Mesodermal cell (in vitro differentiated cells): Measurements from ENCODE around the gene PSMD8.
"Not testable (repeated sequence)": the region's sequence is repeated elsewhere in the genome, so short reads cannot be mapped to it uniquely, and the experiment has no call there.

Experiments used
- H3K27ac ChIP-seq: 2 replicates; pipeline ENCODE4 v1.7.0; 2013; ENCODE audit warnings: mild to moderate bottlenecking, low read depth, low read length, moderate library complexity; ENCODE audit not compliant: severe bottlenecking
- H3K36me3 ChIP-seq: 2 replicates; pipeline ENCODE4 v1.7.1; 2013; ENCODE audit warnings: mild to moderate bottlenecking, low read length, moderate library complexity; ENCODE audit not compliant: control insufficient read depth, insufficient read depth
- H3K4me1 ChIP-seq: one replicate; pipeline ENCODE4 v1.7.1; 2013; ENCODE audit warnings: mild to moderate bottlenecking, low read length; ENCODE audit not compliant: insufficient read depth, control insufficient read depth, poor library complexity, severe bottlenecking
- H3K4me3 ChIP-seq: 2 replicates; pipeline ENCODE4 v1.7.0; 2013; ENCODE audit warnings: low read length, control low read depth, mild to moderate bottlenecking; ENCODE audit not compliant: insufficient read depth, poor library complexity, severe bottlenecking; ENCODE audit errors: extremely low read depth
- H3K9me3 ChIP-seq: 2 replicates; pipeline ENCODE4 v1.7.1; 2013; ENCODE audit warnings: mild to moderate bottlenecking, low read length, moderate library complexity; ENCODE audit not compliant: control insufficient read depth
- WGBS, 2 experiments: methylation state at CpG; one replicate each; pipeline ENCODE4 v1.1.5; 2013; ENCODE audit warnings: missing lambda C conversion rate in 2 of 2; ENCODE audit not compliant: insufficient coverage in 2 of 2; 5-methylcytosine and 5-hydroxymethylcytosine counted together

Gene PSMD8

DNA sequence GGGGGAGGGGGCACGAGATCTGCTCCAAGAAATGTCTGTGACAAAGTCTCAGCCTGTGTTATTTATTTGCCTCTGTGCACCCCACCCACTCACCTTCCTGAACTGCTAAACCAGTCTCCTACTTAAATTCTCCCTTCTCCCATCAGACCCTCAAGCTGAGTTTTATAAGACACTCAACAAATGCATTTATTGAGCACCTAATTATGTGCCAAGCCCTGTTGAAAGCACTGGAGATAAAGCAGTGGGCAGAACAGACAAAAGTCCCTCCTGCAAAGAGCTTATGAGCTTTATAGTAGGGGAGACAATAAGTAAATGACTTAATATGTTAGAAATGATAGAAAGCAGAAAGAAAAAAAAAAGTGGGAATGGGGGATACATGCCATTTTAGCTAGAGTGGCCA is 25.2 kb downstream of the PSMD8 start:
- H3K27ac ChIP-seq: no peak overlapping the region
- WGBS, 2 experiments: 80 to 83% methylated on average over 1 of the region's 1 CpG

DNA sequence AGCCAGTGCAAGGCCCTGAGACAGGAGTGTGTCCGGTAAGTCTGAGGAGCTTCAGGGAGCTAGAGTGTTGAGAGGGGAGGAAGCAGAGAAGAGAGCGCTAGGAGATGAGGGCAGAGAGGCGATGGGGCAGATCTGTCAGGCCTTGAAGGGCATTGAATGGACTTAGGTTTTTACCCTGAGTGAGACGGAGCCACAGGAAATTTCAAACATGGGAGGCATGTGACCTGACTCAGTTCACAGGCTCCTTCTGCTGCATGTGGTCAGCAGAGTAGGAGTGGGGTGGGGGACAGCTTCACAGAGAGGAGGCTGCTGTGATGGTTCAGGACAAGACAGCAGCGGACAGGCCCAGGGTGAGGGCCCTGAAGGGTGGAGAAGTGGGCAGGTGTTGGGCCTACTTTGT is 26.0 kb downstream of the PSMD8 start:
- H3K9me3 ChIP-seq: no peaks in the 10 kb centered on the region
- H3K27ac ChIP-seq: peak overlapping the region; percentile 81
- no peak overlapping the region for H3K4me3 ChIP-seq
- WGBS, 2 experiments: 66 to 76% methylated on average over 4 to 5 of the region's 5 CpGs
- peaks cover 13% of the 10 kb centered on the region for H3K36me3 ChIP-seq
- peaks cover 19% of the 10 kb centered on the region for H3K4me1 ChIP-seq

More for the DNA sequence above, 25.2 kb downstream of the PSMD8 start:
- peaks cover 21% of the 10 kb centered on the region for H3K36me3 ChIP-seq
- H3K4me3 ChIP-seq: no peak overlapping the region
- H3K9me3 ChIP-seq: no peaks in the 10 kb centered on the region
- H3K4me1 ChIP-seq: peaks cover 19% of the 10 kb centered on the region

DNA sequence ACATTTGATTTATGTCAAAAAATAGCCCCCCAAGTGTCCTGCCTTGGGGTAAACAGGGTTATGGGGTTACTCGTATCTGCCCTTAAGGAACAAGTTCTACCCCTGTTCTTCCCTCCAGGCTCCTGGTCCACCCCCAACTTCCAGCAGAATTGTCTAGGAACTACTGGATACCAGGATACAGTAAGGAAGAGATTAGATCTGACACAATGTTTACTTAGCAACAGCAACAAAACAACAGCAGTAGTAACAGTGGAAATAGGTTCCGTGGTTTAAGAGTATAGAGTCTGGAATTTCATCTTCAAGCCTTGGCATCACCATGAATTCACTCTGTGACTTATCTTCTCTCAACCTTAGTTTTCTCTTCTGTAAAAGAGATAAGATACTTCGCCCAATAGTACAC is 26.8 kb downstream of the PSMD8 start:
- Histone ChIP-seq H3K4me1 (peaks cover 19% of the 10 kb centered on the region), H3K27ac (peak overlapping the region; percentile 86)

DNA sequence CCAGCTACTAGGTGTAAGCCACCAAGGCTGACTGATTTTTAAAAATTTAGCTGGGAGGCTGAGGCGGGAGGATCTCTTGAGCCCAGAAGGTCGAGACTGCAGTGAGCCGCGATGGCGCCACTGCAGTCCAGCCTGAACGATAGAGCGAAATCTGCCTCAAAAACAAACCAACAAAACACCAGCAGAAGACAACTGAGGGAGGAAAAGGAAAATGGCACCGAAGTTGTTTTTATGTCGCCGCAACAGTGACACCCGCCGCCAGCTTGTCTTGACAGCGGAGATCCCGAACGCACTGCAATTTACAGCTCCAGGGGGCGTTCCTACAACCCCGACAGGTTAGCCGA is 28.2 kb downstream of the PSMD8 start:
- peaks cover 19% of the 10 kb centered on the region for H3K4me1 ChIP-seq
- no peak overlapping the region for H3K27ac ChIP-seq
- 8 to 12% methylated on average over 10 to 13 of the region's 18 CpGs for WGBS, 2 experiments
- no peaks in the 10 kb centered on the region for H3K9me3 ChIP-seq
- peak overlapping the region; percentile 62 for H3K4me3 ChIP-seq
- peaks cover 3% of the 10 kb centered on the region for H3K36me3 ChIP-seq

More for the DNA sequence above, 26.8 kb downstream of the PSMD8 start:
- Histone ChIP-seq H3K36me3 (peaks cover 13% of the 10 kb centered on the region), H3K4me3 (no peak overlapping the region), H3K9me3 (no peaks in the 10 kb centered on the region)
- no CpG with 5 or more reads among the region's 3 CpGs for WGBS, 2 experiments

DNA sequence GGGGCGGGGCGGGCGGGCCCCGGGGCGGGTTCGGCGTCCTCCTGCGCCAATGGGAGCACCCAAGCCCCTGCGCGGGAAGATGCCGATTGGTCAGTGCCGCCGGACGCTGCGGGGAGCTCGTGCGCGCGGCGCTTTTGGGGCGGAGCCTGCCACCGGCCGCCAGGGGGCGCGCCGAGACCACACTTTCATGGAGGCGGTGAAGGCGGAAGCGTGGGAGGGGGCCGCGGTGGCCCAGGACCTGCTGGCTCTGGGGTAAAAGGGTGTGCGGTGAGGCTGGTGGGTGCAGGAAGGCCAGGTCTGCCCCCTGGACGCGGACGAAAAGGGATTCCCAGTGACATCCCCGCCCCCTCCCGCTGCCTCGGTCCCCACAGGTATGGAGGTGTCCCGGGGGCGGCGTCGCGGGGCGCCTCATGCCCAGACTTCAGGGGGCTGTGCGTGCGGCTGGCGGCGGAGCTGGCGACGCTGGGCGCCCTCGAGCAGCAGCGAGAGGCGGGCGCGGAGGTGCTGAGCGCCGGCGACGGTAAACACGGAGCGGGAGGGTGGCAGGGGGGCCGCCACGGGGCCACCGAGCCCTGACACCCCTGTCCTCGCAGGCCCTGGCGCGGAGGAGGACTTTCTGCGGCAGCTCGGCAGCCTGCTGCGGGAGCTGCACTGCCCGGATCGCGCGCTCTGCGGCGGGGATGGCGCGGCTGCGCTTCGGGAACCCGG is 28.8 kb downstream of the PSMD8 start, which contains the start of gene FAM98C:
Gene FAM98C (plus strand): TSS at position 127 of the 708 bp plus-strand sequence. CDS start 61 bp downstream, at position 188.
- H3K4me3 ChIP-seq: peak within 1 kb of the TSS; percentile 62
- 1 to 3% methylated on average over 29 to 63 of the region's 82 CpGs for WGBS, 2 experiments
- peaks cover 3% of the 10 kb centered on the region for H3K36me3 ChIP-seq
- peaks cover 19% of the 10 kb centered on the region for H3K4me1 ChIP-seq
- H3K9me3 ChIP-seq: no peaks in the 10 kb centered on the region
- peak within 1 kb of the TSS; percentile 86 for H3K27ac ChIP-seq

DNA sequence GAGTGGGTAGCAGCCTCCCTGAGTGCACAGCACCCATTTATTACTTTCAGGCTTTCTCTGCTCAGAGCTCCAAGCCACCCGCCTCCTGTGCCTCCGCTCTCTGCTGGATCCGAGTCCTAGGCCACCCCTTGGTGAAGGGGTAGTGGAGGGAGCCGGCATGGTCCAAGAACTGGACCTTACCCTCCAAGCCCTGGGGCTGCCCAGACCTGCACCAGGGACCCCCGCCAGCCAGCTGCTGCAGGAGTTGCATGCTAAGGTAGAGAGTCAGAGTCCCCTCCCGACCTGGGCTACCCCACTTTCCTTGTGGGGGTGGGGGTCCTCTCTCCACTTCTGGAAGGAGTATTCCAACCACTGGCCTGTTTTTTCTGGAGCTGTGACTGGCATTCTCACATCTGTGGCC is 30.5 kb downstream of the PSMD8 start:
- Histone ChIP-seq H3K27ac (no peak overlapping the region), H3K36me3 (peaks cover 3% of the 10 kb centered on the region), H3K4me3 (no peak overlapping the region), H3K4me1 (peaks cover 14% of the 10 kb centered on the region), H3K9me3 (no peaks in the 10 kb centered on the region)
- WGBS, 2 experiments: 80 to 98% methylated on average over 1 to 4 of the region's 6 CpGs

DNA sequence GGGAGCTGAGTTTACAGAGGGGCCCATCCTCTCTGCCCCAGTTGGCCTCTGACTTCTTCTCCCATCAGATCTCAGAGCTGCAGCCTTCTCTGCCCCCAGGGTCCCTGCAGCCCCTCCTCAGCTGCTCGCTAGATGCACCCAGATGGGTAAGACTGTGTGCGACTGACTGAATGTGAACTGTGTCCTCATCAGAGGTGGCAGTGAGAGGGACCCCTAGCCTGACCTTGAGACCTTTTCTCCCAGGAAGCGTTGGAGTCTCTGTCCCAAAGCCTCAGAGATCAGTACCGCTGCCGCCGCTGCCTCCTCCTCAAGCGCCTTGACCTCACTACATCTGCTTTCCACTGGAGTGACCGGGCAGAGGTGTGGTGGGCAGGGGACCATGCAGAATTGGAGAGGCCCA is 30.9 kb downstream of the PSMD8 start:
- Histone ChIP-seq H3K4me3 (no peak overlapping the region), H3K9me3 (no peaks in the 10 kb centered on the region), H3K4me1 (peaks cover 10% of the 10 kb centered on the region), H3K36me3 (peaks cover 3% of the 10 kb centered on the region), H3K27ac (no peak overlapping the region)
- 92 to 93% methylated on average over 6 to 7 of the region's 8 CpGs for WGBS, 2 experiments

DNA sequence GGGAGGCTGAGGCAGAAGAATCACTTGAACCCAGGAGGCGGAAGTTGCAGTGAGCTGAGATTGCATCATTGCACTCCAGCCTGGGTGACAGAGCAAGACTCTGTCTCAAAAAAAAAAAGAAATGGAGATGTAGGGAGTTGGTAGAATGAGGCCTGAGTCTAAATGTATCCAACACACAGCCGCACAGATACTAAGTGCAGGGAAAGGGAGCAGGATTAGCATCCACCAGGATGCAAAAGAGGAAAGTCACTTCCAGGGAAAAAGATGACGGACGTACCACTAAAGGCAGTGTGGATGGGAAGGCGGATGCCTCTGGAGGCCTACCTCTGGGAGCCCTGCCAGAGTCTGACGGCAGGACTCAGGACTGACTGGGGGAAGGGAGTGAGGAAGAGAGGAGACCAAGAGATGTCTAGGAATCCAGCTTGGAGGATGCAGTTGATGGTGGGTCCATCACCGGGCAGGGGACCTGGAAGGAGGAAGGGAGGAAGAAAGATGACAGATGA is 35.3 kb downstream of the PSMD8 start:
- Histone ChIP-seq H3K36me3 (peaks cover 3% of the 10 kb centered on the region), H3K27ac (no peak overlapping the region), H3K9me3 (no peaks in the 10 kb centered on the region), H3K4me3 (no peak overlapping the region), H3K4me1 (no peaks in the 10 kb centered on the region)
- WGBS, 2 experiments: 91 to 96% methylated on average over 7 of the region's 7 CpGs

DNA sequence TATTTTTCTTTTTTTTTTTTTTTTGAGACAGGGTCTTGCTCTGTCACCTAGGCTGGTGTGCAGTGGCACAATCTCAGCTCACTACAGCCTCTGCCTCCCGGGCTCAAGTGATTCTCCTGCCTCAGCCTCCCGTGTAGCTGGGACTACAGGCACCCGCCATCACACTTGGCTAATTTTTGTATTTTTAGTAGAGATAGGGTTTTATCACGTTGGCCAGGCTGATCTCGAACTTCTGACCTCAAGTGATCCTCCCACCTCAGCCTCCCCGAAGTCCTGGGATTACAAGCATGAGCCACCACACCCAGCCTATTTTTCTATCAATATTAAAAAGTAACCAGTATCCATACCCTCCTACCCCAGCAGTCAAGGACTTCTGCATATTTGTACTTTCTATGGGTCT is 36.0 kb downstream of the PSMD8 start:
- H3K4me3 ChIP-seq, H3K27ac ChIP-seq, H3K4me1 ChIP-seq, H3K9me3 ChIP-seq, H3K36me3 ChIP-seq: not testable (repeated sequence)
- WGBS, 2 experiments: 75 to 100% methylated on average over 1 to 3 of the region's 6 CpGs

DNA sequence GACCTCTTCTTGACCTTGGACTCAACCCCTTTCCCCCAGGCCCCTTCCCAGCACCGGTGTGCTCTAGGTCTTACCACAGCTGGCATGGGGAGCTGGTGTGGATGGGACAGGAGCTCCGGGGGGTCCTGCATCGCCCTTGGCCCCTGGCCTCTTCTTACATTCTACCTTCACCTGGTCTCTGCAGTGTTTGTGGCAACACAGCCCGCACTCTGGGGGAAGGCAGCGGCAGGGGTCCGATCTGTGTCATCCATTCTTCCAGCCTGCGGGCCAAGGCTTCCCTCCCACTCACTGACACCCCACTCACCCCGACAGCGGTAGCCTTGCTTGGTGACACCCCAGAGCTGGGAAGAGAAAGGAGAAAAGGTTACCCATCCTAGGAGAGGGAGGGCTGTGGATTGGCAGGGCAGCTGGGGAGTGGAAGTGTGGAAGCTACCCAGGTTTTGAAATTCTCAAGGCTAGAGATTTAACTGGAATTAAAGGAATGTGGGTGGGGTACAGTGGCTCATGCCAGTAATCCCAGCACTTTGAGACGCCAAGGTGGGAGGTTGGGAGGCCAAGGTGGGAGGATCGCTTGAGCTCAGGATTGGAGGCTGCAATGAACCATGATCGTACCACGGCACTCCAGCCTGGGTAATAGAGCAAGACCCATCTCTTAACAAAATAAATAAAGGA is 36.8 kb downstream of the PSMD8 start:
- Histone ChIP-seq H3K9me3 (no peaks in the 10 kb centered on the region), H3K4me1 (no peaks in the 10 kb centered on the region), H3K4me3 (no peak overlapping the region), H3K27ac (no peak overlapping the region), H3K36me3 (no peaks in the 10 kb centered on the region)
- WGBS, 2 experiments: 87 to 88% methylated on average over 4 to 5 of the region's 13 CpGs

DNA sequence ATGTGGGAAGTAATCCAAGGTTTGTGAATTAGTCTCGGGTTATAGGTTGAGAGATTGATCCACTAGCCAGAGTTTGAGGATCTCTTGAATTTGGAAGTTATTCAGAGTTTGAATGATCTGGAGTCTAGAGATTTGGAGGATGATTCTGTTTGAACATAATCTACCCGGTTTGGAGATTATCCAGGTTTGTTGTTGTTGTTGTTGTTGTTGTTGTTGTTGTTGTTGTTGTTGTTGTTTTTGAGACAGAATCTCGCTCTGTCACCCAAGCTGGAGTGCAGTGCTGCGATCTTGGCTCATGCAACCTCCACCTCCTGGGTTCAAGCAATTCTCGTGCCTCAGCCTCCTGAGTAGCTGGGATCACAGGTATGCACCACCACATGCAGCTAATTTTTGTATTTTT is 37.5 kb downstream of the PSMD8 start:
- WGBS, 2 experiments: 87 to 96% methylated on average over 3 to 4 of the region's 5 CpGs
- not testable (repeated sequence) for H3K4me1 ChIP-seq, H3K27ac ChIP-seq, H3K36me3 ChIP-seq, H3K4me3 ChIP-seq, H3K9me3 ChIP-seq
